ENCODE results near the gene KRTAP5-7.

DNA sequence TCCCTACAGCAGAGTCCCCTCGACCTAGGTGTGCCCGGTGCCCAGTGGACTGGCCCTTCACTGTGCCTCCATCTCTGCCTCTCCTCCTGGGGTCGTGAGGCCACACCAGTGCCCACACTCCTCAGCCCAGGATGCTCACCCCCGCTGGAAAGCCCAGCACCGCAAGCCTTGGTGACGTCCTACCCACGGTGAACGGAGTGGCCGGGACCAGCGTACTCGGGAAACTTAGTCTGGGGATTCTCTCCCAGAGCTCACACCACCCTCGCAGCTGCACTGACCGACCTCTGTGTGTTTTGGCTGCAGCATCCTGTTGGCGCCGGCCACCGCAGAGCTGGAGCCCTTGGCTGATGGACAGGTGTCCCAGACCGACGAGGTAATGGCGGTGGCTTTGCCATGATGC lies 35.5 kb upstream of the KRTAP5-7 start:
- TF ChIP-seq CTCF (IDR thresholded peaks at IDR 0.05) (no peak), POLR2AphosphoS5 (IDR thresholded peaks at IDR 0.05) (no peak)
